ENCODE measurements around the gene ACTL6B. TPM values are rescaled to one million over a fixed set of nuclear protein-coding genes. Genes with fewer than 3 reads are reported as not detected.

ACTL6B gene
- total RNA-seq, 4 donors from 2014 or later, result not detected

GRCh38 chr7:100609958-100610357 lies 46.3 kb downstream of the ACTL6B start:
- 95% methylated on average over 5 of the region's 5 CpGs for WGBS
- Histone ChIP-seq H3K36me3 (no peaks in the 10 kb centered on the region), H3K9me3 (no peaks in the 10 kb centered on the region), H3K27me3 (no peaks in the 10 kb centered on the region), H3K4me3 (no peak overlapping the region), H3K4me1 (peaks cover 26% of the 10 kb centered on the region), H3K27ac (no peak overlapping the region)
- DNase-seq (ENCODE audit: low spot score in 2 of 2), result no peak
- no peak for TF ChIP-seq POLR2A (IDR thresholded peaks at IDR 0.05)
- TF ChIP-seq, protein P1, sequence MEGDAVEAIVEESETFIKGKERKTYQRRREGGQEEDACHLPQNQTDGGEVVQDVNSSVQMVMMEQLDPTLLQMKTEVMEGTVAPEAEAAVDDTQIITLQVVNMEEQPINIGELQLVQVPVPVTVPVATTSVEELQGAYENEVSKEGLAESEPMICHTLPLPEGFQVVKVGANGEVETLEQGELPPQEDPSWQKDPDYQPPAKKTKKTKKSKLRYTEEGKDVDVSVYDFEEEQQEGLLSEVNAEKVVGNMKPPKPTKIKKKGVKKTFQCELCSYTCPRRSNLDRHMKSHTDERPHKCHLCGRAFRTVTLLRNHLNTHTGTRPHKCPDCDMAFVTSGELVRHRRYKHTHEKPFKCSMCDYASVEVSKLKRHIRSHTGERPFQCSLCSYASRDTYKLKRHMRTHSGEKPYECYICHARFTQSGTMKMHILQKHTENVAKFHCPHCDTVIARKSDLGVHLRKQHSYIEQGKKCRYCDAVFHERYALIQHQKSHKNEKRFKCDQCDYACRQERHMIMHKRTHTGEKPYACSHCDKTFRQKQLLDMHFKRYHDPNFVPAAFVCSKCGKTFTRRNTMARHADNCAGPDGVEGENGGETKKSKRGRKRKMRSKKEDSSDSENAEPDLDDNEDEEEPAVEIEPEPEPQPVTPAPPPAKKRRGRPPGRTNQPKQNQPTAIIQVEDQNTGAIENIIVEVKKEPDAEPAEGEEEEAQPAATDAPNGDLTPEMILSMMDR (IDR thresholded peaks at IDR 0.05), result no peak
- no peak for TF ChIP-seq POLR2AphosphoS5 (IDR thresholded peaks at IDR 0.05)
- no peak for TF ChIP-seq EP300 (IDR thresholded peaks at IDR 0.05)

- Histone ChIP-seq H3K36me3 (no peaks in the 10 kb centered on the region), H3K4me1 (peaks cover 31% of the 10 kb centered on the region), H3K27ac (no peak overlapping the region), H3K9me3 (no peaks in the 10 kb centered on the region), H3K27me3 (no peaks in the 10 kb centered on the region), H3K4me3 (no peak overlapping the region)
- DNase-seq (ENCODE audit: low spot score in 2 of 2), result no peak
- WGBS, result 91% methylated on average over 8 of the region's 8 CpGs
- no peak for TF ChIP-seq POLR2A (IDR thresholded peaks at IDR 0.05)
These were observed 49.1 kb downstream of the ACTL6B start for GRCh38 chr7:100607111-100607510.

GRCh38 chr7:100606313-100606712 lies 49.9 kb downstream of the ACTL6B start:
- peaks cover 36% of the 10 kb centered on the region for H3K4me1 ChIP-seq
- no peaks in the 10 kb centered on the region for H3K36me3 ChIP-seq
- no peak for TF ChIP-seq EP300 (IDR thresholded peaks at IDR 0.05)
- H3K9me3 ChIP-seq, result no peaks in the 10 kb centered on the region
- WGBS, result 88% methylated on average over 12 of the region's 12 CpGs
- no peak overlapping the region for H3K27ac ChIP-seq
- no peak overlapping the region for H3K4me3 ChIP-seq
- no peaks in the 10 kb centered on the region for H3K27me3 ChIP-seq
- DNase-seq (ENCODE audit: low spot score in 2 of 2), result no peak

- Histone ChIP-seq H3K27ac (peak overlapping the region; percentile 81), H3K36me3 (no peaks in the 10 kb centered on the region), H3K4me1 (peaks cover 39% of the 10 kb centered on the region), H3K27me3 (no peaks in the 10 kb centered on the region), H3K9me3 (no peaks in the 10 kb centered on the region), H3K4me3 (peak overlapping the region; percentile 78)
- TF ChIP-seq EP300 (IDR thresholded peaks at IDR 0.05) (no peak), POLR2A (IDR thresholded peaks at IDR 0.05) (no peak), POLR2AphosphoS5 (IDR thresholded peaks at IDR 0.05) (no peak)
- TF ChIP-seq, protein P1 (IDR thresholded peaks at IDR 0.05), result no peak
- 26% methylated on average over 46 of the region's 68 CpGs for WGBS
- DNase-seq (ENCODE audit: low spot score in 2 of 2), result peak in 1 of 2 donors; percentile 79
These were observed 51.0 kb downstream of the ACTL6B start for GRCh38 chr7:100604976-100605911.

DNA sequence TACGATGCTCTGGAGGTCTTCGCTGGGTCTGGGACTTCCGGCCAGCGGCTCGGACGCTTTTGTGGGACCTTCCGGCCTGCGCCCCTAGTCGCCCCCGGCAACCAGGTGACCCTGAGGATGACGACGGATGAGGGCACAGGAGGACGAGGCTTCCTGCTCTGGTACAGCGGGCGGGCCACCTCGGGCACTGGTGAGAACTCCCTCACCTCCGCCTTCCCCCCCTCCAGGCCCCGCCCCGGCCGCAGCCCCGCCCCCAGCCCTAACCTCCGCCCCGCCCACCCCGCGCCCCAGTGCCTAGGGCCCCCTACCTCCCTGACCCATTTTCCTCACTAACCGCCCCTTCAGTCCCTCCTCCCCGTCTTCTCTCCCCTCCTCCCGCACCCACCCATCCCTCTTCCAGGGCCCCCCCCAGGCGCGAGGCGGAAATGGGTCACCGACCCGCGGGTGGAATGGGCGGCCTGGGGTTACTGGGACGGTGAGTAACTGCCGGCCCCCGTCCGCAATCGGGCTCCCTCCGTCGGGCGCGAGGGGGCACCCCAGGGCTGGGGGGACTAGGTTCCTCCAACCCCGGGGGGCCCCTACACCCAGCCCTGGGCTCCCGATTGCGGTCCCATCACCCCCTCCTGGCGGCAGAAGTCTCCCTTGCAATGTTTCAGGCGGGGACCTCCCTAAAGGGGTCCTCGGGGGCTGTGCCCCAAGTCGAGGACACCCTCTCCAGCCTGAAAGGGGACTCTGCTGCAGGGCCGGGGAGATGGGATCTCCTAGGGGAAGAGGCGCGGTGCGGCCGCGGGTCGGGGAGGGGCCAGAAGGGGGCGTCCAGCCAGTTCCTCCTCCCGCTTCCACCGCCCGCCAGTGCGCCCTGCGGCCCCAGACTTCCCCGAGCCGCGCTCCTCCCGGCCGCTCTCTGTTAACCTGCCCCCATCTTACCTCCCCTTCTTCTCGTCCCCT lies 51.9 kb downstream of the ACTL6B start:
- peak in 1 of 2 donors; percentile 88 for DNase-seq (ENCODE audit: low spot score in 2 of 2)

More for the DNA sequence above, 51.9 kb downstream of the ACTL6B start:
- H3K4me3 ChIP-seq, result peak overlapping the region; percentile 78
- H3K9me3 ChIP-seq, result no peaks in the 10 kb centered on the region
- under 1% methylated on average over 37 of the region's 70 CpGs for WGBS
- no peaks in the 10 kb centered on the region for H3K36me3 ChIP-seq
- no peak for TF ChIP-seq POLR2A (IDR thresholded peaks at IDR 0.05)
- TF ChIP-seq, protein P1 (IDR thresholded peaks at IDR 0.05), result peak in 1 of 2 donors; percentile 31
- H3K27ac ChIP-seq, result peak overlapping the region; percentile 81
- H3K4me1 ChIP-seq, result peaks cover 39% of the 10 kb centered on the region
- no peaks in the 10 kb centered on the region for H3K27me3 ChIP-seq
